Loucy (cell line): ENCODE data around the gene MPDZ.

Source experiments
- CTCF ChIP-seq: fragments of 200-600 bp; sonication (generic); conservative IDR thresholded peaks from 2 replicates; pipeline ENCODE4 v1.5.1; 2014; ENCODE audit warnings: mild to moderate bottlenecking, antibody characterized with exemption, low read length
- EZH2phosphoT487 ChIP-seq: fragments of 200-600 bp; IDR thresholded peaks from 2 replicates; pipeline ENCODE4 v1.6.1; 2018; ENCODE audit warnings: antibody characterized with exemption, mild to moderate bottlenecking, moderate library complexity, borderline replicate concordance

GRCh38 chr9:13082796-13083195 lies 196.7 kb downstream of the MPDZ start:
- TF ChIP-seq CTCF = no peak
- no peak for TF ChIP-seq EZH2phosphoT487
